ENCODE results near the gene PFKM.

DNA sequence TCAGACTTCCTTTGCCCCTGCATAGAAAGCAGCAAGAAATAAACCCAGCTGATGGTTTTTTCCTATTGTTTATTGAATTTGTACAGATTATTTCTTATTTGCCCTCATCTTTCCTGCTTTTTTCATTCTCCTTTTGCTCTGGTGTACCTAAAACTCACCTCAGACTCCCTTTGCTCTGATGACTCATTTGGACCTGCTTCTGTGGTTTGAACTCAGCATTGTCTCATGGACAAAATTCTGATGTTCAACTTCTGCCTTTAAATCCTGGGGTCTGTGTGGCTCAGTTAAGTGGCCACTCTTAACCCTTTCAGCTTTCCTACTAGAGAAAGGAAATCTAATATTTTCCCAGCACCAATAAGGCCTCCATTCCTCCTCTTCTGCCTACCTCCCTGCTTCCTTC, 9.7 kb upstream of the PFKM start:
- TF ChIP-seq EP300 (IDR thresholded peaks at IDR 0.05; ENCODE audit: low read depth) = no peak
- TF ChIP-seq CTCF (IDR thresholded peaks at IDR 0.05) = no peak
